Activated naive CD4-positive, alpha-beta T cell treated with anti-CD3 and anti-CD28 coated beads, Interleukin-2, amount 50 U/mL, for 72 hours (primary cell): ENCODE measurements around the gene DLG2. TPM values are rescaled to one million over a fixed set of nuclear protein-coding genes. Genes with fewer than 3 reads are reported as not detected.
"Not testable (repeated sequence)": the region's sequence is repeated elsewhere in the genome, so short reads cannot be mapped to it uniquely, and the experiment has no call there.

Experiments used
- ATAC-seq, 2 donors: fragments of 150-1000 bp; cut with Tn5 transposase; 2 replicates each; pipeline ENCODE4 v1.10.0; 2021; ENCODE audit warnings: mild to moderate bottlenecking in 2 of 2, moderate library complexity in 2 of 2
- DNase-seq, 2 donors: peaks; one replicate each; pipeline ENCODE4 v3.0.0; 2021 to 2022; ENCODE audit warnings: low spot score in 2 of 2
- H3K27ac Mint-ChIP-seq, 2 donors: one replicate each; pipeline ENCODE4 v1.8.0; 2022; ENCODE audit warnings: mild to moderate bottlenecking in 2 of 2, mixed read lengths in 2 of 2
- H3K36me3 Mint-ChIP-seq, 2 donors: one replicate each; pipeline ENCODE4 v1.8.0; 2022; ENCODE audit warnings: mixed read lengths in 2 of 2
- H3K9me3 Mint-ChIP-seq, 2 donors: one replicate each; pipeline ENCODE4 v1.8.0; 2022; ENCODE audit warnings: mixed read lengths in 2 of 2
- total RNA-seq, 2 donors: library from RNA; stranded (reverse); gene quantifications; one replicate each; pipeline ENCODE4 v1.2.3, GENCODE V29; 2022

DLG2 gene
- total RNA-seq, 2 donors from 2014 or later = 4.2 to 5.4 TPM

- DNase-seq = no peak
- H3K9me3 Mint-ChIP-seq = peaks cover 12 to 23% of the 10 kb centered on the region in 2 donors
- no peak overlapping the region for H3K27ac Mint-ChIP-seq
- ATAC-seq = no peak
- H3K36me3 Mint-ChIP-seq = no peaks in the 10 kb centered on the region
Observed at GRCh38 chr11:84889556-84889955, 737.6 kb downstream of the DLG2 start.

GRCh38 chr11:84887055-84887629 lies 740.0 kb downstream of the DLG2 start:
- peaks cover 12 to 16% of the 10 kb centered on the region in 2 donors for H3K9me3 Mint-ChIP-seq
- H3K27ac Mint-ChIP-seq = no peak overlapping the region
- ATAC-seq (no peak), DNase-seq (no peak)
- no peaks in the 10 kb centered on the region for H3K36me3 Mint-ChIP-seq

GRCh38 chr11:84886344-84886743 lies 740.8 kb downstream of the DLG2 start:
- Mint-ChIP-seq H3K36me3 (no peaks in the 10 kb centered on the region), H3K27ac (no peak overlapping the region), H3K9me3 (peaks cover 12 to 17% of the 10 kb centered on the region in 2 donors)
- no peak for ATAC-seq
- no peak for DNase-seq

GRCh38 chr11:84884836-84885235 lies 742.3 kb downstream of the DLG2 start:
- Mint-ChIP-seq H3K36me3 (no peaks in the 10 kb centered on the region), H3K27ac (no peak overlapping the region), H3K9me3 (peaks cover 12 to 20% of the 10 kb centered on the region in 2 donors)
- DNase-seq (no peak), ATAC-seq (no peak)

- no peak for ATAC-seq
- DNase-seq = no peak
- Mint-ChIP-seq H3K9me3 (peaks cover 0 to 14% of the 10 kb centered on the region in 2 donors), H3K27ac (no peak overlapping the region), H3K36me3 (peaks cover 0 to under 1% of the 10 kb centered on the region in 2 donors)
Observed at GRCh38 chr11:84882056-84882455, 745.1 kb downstream of the DLG2 start.

GRCh38 chr11:84871116-84871515 lies 756.0 kb downstream of the DLG2 start:
- H3K9me3 Mint-ChIP-seq = peaks cover 13 to 26% of the 10 kb centered on the region in 2 donors
- ATAC-seq = no peak
- no peak for DNase-seq
- H3K36me3 Mint-ChIP-seq = peaks cover 0 to 4% of the 10 kb centered on the region in 2 donors
- H3K27ac Mint-ChIP-seq = no peak overlapping the region

GRCh38 chr11:84870486-84870885 lies 756.7 kb downstream of the DLG2 start:
- Mint-ChIP-seq H3K36me3 (peaks cover 0 to 4% of the 10 kb centered on the region in 2 donors), H3K9me3 (peaks cover 14 to 27% of the 10 kb centered on the region in 2 donors), H3K27ac (no peak overlapping the region)
- DNase-seq (no peak), ATAC-seq (no peak)

GRCh38 chr11:84866922-84867321 lies 760.2 kb downstream of the DLG2 start:
- Mint-ChIP-seq H3K36me3 (peaks cover 0 to 4% of the 10 kb centered on the region in 2 donors), H3K9me3 (peaks cover 19 to 26% of the 10 kb centered on the region in 2 donors), H3K27ac (no peak overlapping the region)
- ATAC-seq = no peak
- no peak for DNase-seq

- no peak overlapping the region for H3K27ac Mint-ChIP-seq
- H3K36me3 Mint-ChIP-seq = peaks cover 0 to 4% of the 10 kb centered on the region in 2 donors
- ATAC-seq (no peak), DNase-seq (no peak)
- H3K9me3 Mint-ChIP-seq = peaks cover 19 to 26% of the 10 kb centered on the region in 2 donors
Observed at GRCh38 chr11:84865791-84866535, 761.2 kb downstream of the DLG2 start.

GRCh38 chr11:84865257-84865656 lies 761.9 kb downstream of the DLG2 start:
- DNase-seq (no peak), ATAC-seq (no peak)
- H3K36me3 Mint-ChIP-seq = peaks cover 0 to 4% of the 10 kb centered on the region in 2 donors
- H3K27ac Mint-ChIP-seq = no peak overlapping the region
- peaks cover 15 to 26% of the 10 kb centered on the region in 2 donors for H3K9me3 Mint-ChIP-seq

GRCh38 chr11:84857746-84858145 lies 769.4 kb downstream of the DLG2 start:
- DNase-seq (no peak), ATAC-seq (no peak)
- no peak overlapping the region for H3K27ac Mint-ChIP-seq
- H3K9me3 Mint-ChIP-seq = peaks cover 12% of the 10 kb centered on the region in 2 donors
- no peaks in the 10 kb centered on the region for H3K36me3 Mint-ChIP-seq

GRCh38 chr11:84855508-84856245 lies 771.5 kb downstream of the DLG2 start:
- H3K36me3 Mint-ChIP-seq = no peaks in the 10 kb centered on the region
- peaks cover 12% of the 10 kb centered on the region in 2 donors for H3K9me3 Mint-ChIP-seq
- ATAC-seq = no peak
- H3K27ac Mint-ChIP-seq = no peak overlapping the region
- no peak for DNase-seq

- Mint-ChIP-seq H3K27ac (no peak overlapping the region), H3K36me3 (no peaks in the 10 kb centered on the region), H3K9me3 (peaks cover 12 to 13% of the 10 kb centered on the region in 2 donors)
- ATAC-seq (no peak), DNase-seq (no peak)
Observed at GRCh38 chr11:84854498-84854880, 772.7 kb downstream of the DLG2 start.

GRCh38 chr11:84853841-84854497 lies 773.2 kb downstream of the DLG2 start:
- no peak for DNase-seq
- H3K27ac Mint-ChIP-seq = no peak overlapping the region
- peaks cover 12 to 16% of the 10 kb centered on the region in 2 donors for H3K9me3 Mint-ChIP-seq
- H3K36me3 Mint-ChIP-seq = no peaks in the 10 kb centered on the region
- ATAC-seq = no peak

GRCh38 chr11:84847842-84848241 lies 779.3 kb downstream of the DLG2 start:
- peaks cover 0 to 5% of the 10 kb centered on the region in 2 donors for H3K36me3 Mint-ChIP-seq
- no peak overlapping the region for H3K27ac Mint-ChIP-seq
- DNase-seq (no peak), ATAC-seq (no peak)
- peaks cover 20 to 32% of the 10 kb centered on the region in 2 donors for H3K9me3 Mint-ChIP-seq

GRCh38 chr11:84840201-84840600 lies 786.9 kb downstream of the DLG2 start:
- H3K27ac Mint-ChIP-seq, H3K36me3 Mint-ChIP-seq, H3K9me3 Mint-ChIP-seq, DNase-seq, ATAC-seq: not testable (repeated sequence)
